AG04449 (cell line): ENCODE data around the gene DMGDH.
A peak's percentile ranks its signal among the peaks of the same experiment; 100 is the strongest.
"Not testable (repeated sequence)": the region's sequence is repeated elsewhere in the genome, so short reads cannot be mapped to it uniquely, and the experiment has no call there.

Experiments
- CTCF ChIA-PET: fragments of 350-600 bp; formaldehyde crosslinking; extraction: SDS; loops from one replicate; lab custom pipeline; 2021; ENCODE audit warnings: antibody characterized with exemption; lab: Yijun Ruan, JAX
- POLR2A ChIA-PET: fragments of 400-600, 350-600 bp; formaldehyde crosslinking; extraction: SDS; loops from one replicate; lab custom pipeline; 2020; ENCODE audit warnings: antibody characterized with exemption, inconsistent platforms; lab: Yijun Ruan, JAX
- DNase-seq: peaks from one replicate; pipeline ENCODE4 v3.0.0-alpha.2; 2010; ENCODE audit warnings: low read depth, low spot score
- H3K4me3 ChIP-seq: 2 replicates; pipeline ENCODE4 v1.5.1; 2011; ENCODE audit warnings: low read depth, mild to moderate bottlenecking, control low read depth, low read length
- CTCF ChIP-seq: IDR thresholded peaks from one replicate; pipeline ENCODE4 v1.5.1; 2011; ENCODE audit warnings: mild to moderate bottlenecking, moderate library complexity, low read length, control low read depth, inconsistent platforms; ENCODE audit not compliant: insufficient read depth; ENCODE audit errors: missing control alignments

The DMGDH gene

DNA sequence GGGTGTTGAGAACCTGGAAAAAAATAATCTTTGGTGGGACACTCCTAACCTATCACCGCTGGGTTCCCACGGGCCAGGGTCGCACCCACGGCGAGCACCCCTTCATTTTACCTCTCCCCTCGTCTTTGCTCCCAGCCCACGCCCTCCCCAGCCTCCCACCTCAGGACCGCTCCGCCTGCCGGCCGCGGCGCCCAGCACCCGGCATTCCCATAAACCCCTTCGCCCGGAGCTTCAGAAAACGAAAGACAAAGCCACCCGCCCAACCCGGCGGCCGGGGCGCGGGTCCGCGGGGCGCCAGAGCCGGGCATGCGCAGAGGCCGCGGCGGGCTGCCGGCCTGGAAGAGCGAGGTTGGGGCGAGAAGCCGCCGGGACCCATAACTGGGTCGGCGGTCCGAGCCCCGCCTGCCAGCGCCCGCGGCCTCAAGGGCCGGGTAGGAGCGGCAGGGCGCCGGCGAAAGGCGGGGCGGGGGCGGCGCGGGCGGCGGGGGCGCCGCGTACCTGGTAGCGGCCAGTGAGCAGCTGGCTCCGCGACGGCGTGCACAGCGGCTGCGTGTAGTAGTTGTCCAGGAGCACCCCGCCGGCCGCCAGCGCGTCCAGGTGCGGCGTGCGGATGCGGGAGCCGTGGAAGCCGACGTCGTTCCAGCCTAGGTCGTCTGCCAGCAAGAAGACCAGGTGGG, 84.9 kb downstream of the DMGDH start:
- ChIA-PET CTCF (interaction anchor here (0.6 to 7.2 kb wide), 18 partner anchors 9 to 1099 kb away, joined by 3 to 80 read pairs (median 7); no protein-coding TSS in a partner anchor), POLR2A (interaction anchor here (0.8 to 2.7 kb wide), 8 partner anchors 15 to 167 kb away, joined by 3 to 16 read pairs (median 4); no protein-coding TSS in a partner anchor)
- peak overlapping the region; percentile 73 for H3K4me3 ChIP-seq
- TF ChIP-seq CTCF, result peak; percentile 64
- no peak for DNase-seq

DNA sequence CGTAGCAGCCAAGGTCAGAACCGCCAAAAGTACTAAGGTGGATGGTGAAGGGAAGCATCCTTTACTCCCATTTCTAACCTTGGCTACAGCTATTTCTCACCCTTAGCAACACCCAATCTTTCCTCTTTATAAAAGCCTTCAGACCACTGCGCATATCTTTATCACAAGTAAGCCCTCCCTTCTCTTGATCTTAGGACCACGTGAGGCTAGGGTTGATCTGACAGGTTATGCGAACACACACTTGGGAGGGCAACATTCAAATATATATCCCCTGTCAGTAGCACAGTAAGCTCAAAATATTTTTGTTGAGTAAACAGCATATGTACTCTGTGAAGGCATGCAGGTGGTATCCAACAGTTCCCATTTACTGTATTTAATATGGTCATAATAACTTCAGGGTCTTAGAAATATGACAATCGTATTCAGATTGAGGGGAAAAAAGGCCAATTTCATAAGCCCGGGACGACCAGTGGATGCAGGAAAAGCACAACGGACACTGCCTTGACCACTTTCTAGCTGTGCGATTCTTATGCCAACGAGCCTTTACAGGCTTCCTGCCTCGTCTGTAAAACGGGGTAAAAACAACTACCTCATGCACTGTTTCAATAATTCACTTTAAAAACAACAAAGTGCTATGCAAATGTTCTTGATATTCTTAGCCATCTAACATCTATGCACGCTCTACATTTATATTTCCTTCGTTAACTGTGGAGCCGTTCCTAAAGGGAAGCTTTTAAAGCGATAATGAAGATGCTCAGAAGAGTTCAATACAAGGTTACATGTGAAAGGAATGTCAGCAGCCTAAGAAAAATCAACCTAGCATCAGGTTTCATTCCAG, 85.7 kb downstream of the DMGDH start:
- DNase-seq, result no peak
- ChIA-PET POLR2A (interaction anchor here (0.9 to 2.7 kb wide), 4 partner anchors 16 to 37 kb away, joined by 4 to 16 read pairs (median 6); no protein-coding TSS in a partner anchor), CTCF (interaction anchor here (0.9 to 7.2 kb wide), 17 partner anchors 8 to 1100 kb away, joined by 3 to 80 read pairs (median 7); no protein-coding TSS in a partner anchor)
- H3K4me3 ChIP-seq, result peak overlapping the region; percentile 73
- TF ChIP-seq CTCF, result no peak

DNA sequence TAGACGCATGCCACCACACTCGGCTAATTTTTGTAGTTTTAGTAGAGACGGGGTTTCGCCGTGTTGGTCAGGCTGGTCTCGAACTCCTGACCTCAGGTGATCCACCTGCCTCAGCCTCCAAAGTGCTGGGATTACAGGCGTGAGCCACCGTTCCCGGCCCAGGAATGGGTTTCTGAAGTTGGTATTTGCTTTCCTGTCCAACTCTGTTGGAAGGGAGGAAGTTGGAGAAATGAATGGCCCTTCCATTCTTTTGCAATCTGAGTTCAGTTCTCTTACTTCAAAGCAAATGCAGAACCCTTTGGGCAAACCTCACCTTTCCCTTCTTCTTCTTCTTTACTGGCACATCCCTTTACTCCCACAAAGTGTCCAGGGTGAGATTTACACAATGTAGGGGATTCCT, 86.3 kb downstream of the DMGDH start:
- POLR2A ChIA-PET, DNase-seq, H3K4me3 ChIP-seq: not testable (repeated sequence)
- CTCF ChIA-PET, result interaction anchor here (1.1 to 7.2 kb wide), 11 partner anchors 10 to 482 kb away, joined by 3 to 80 read pairs (median 13); no protein-coding TSS in a partner anchor

DNA sequence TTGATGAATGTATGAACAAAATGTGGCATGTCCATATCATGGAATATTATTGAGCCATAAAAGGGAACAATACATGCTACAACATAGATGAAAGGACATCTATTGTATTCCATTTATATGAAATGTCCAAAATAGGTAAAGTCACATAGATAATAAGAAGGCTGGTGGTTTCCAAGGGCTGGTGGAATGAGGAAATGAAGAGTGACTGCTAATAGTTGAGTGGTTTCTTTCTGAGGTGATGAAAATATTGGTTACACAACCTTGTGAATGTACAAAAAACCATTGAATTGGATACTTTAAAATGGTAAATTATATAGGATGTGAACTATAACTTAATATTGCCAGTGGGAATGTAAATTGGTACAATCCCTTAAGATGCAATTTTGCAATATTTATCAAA, 89.6 kb downstream of the DMGDH start:
- no peak for DNase-seq
- CTCF ChIA-PET, result interaction anchor here (0.6 to 7.2 kb wide), 8 partner anchors 9 to 181 kb away, joined by 3 to 80 read pairs (median 6); no protein-coding TSS in a partner anchor
- H3K4me3 ChIP-seq, result no peak overlapping the region
- POLR2A ChIA-PET, result no interaction called here
- no peak for TF ChIP-seq CTCF

DNA sequence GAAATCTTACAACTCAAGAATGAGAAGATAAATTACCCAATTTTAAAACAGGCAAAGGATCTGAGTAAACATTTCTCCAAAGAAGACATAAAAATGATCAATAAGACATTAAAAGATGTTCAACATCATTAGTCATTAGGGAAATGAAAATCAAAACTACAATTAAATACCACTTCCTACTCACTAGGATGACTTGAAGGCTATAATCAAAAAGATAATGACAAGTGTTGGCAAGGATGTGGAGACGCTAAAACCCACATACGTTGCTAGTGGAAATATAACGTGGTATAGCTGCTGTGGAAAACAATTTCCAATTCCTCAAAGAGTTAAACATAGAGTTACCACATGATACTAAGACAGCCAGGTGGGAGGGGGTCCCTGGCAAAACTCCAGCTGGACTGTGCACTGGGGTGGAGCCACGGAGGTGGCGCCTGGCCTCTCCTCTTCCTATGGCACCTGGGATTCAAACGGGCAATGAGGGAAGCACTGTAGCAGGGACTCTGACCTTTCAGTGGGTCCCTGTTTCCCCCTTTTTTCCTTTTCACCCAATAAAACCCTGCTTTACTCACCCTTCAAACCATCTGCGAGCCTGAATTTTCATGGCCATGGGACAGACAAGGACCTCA, 90.2 kb downstream of the DMGDH start:
- no peak overlapping the region for H3K4me3 ChIP-seq
- TF ChIP-seq CTCF, result no peak
- POLR2A ChIA-PET, result no interaction called here
- DNase-seq, result no peak
- CTCF ChIA-PET, result interaction anchor here (1.0 to 1.3 kb wide), 2 partner anchors 45 to 48 kb away, joined by 3 read pairs; no protein-coding TSS in a partner anchor

GRCh38 chr5:78975035-78975434, 94.4 kb downstream of the DMGDH start:
- ChIA-PET CTCF (interaction anchor here (1.0 to 3.2 kb wide), 10 partner anchors 9 to 158 kb away, joined by 3 to 14 read pairs (median 6); partner anchors contain the start of gene ARSB), POLR2A (no interaction called here)
- no peak for DNase-seq
- TF ChIP-seq CTCF, result no peak
- no peak overlapping the region for H3K4me3 ChIP-seq
